Mesenteric fat pad (tissue), 1 donor: ENCODE results near the gene ATP2C2. TPM values are rescaled to one million over a fixed set of nuclear protein-coding genes. Genes with fewer than 3 reads are reported as not detected.

Experiments
- DNase-seq: peaks from one replicate; pipeline ENCODE4 v3.0.0-alpha.2; 2020; ENCODE audit warnings: low spot score
- total RNA-seq: library from RNA; stranded (reverse); fragmentation: NEBNext Ultra II Directional; extraction: Animal tissue kit (Norgen Biotek cat#: 25700); gene quantifications from one replicate; pipeline ENCODE4 v1.2.1, GENCODE V29; 2021
- donor health status: DM: yes; HTN: yes; CAD: no.

The ATP2C2 gene
- total RNA-seq, 1 donor from 2014 or later: 0.67 TPM

- DNase-seq: peak; percentile 76
These were observed 118.4 kb downstream of the ATP2C2 start for GRCh38 chr16:84486551-84487235.

GRCh38 chr16:84487358-84487757, 119.0 kb downstream of the ATP2C2 start:
- DNase-seq: peak; percentile 28

GRCh38 chr16:84489131-84489530, 120.8 kb downstream of the ATP2C2 start:
- peak; percentile 20 for DNase-seq

GRCh38 chr16:84495506-84495905, 127.2 kb downstream of the ATP2C2 start:
- peak; percentile 43 for DNase-seq

- peak; percentile 33 for DNase-seq
These were observed 128.7 kb downstream of the ATP2C2 start for GRCh38 chr16:84496991-84497390.

- DNase-seq: peak; percentile 43
These were observed 129.3 kb downstream of the ATP2C2 start for GRCh38 chr16:84497418-84498222.

- DNase-seq: peak; percentile 33
These were observed 129.9 kb downstream of the ATP2C2 start for GRCh38 chr16:84498223-84498610.

GRCh38 chr16:84498859-84499620, 130.7 kb downstream of the ATP2C2 start:
- peak; percentile 79 for DNase-seq

- peak; percentile 39 for DNase-seq
These were observed 131.3 kb downstream of the ATP2C2 start for GRCh38 chr16:84499638-84500037.

GRCh38 chr16:84500531-84500930, 132.2 kb downstream of the ATP2C2 start:
- no peak for DNase-seq

- no peak for DNase-seq
These were observed 132.9 kb downstream of the ATP2C2 start for GRCh38 chr16:84501077-84501735.

- DNase-seq: no peak
These were observed 133.7 kb downstream of the ATP2C2 start for GRCh38 chr16:84502075-84502474.

- DNase-seq: no peak
These were observed 134.2 kb downstream of the ATP2C2 start for GRCh38 chr16:84502581-84502980.

GRCh38 chr16:84503751-84504395, 135.5 kb downstream of the ATP2C2 start:
- no peak for DNase-seq

- peak; percentile 100 for DNase-seq
These were observed 136.3 kb downstream of the ATP2C2 start, which contains the start of gene MEAK7 for GRCh38 chr16:84504420-84505248. TSS of gene MEAK7 (minus strand) at chr16:84504659. CDS start at chr16:84498086, 6,573 bp downstream.

GRCh38 chr16:84505249-84506187, 137.2 kb downstream of the ATP2C2 start:
- DNase-seq: no peak

- DNase-seq: no peak
These were observed 139.0 kb downstream of the ATP2C2 start for GRCh38 chr16:84507011-84507982.
